Coronary artery (tissue), 2 donors: ENCODE measurements around the gene ISG15.

ENCODE experiments used
- DNase-seq: peaks from one replicate; pipeline ENCODE4 v3.0.0-alpha.2; 2017; ENCODE audit warnings: low spot score
- H3K27ac ChIP-seq, 2 donors: fragments of 200-600 bp; sonication (generic); one replicate each; pipeline ENCODE4 v1.5.1; 2016 to 2019
- H3K4me3 ChIP-seq: fragments of 200-600 bp; sonication (generic); 2 replicates; pipeline ENCODE4 v1.5.1; 2016; ENCODE audit warnings: mild to moderate bottlenecking, moderate library complexity
- TF ChIP-seq, protein P1 (sequence below): fragments of 200-600 bp; sonication (generic); IDR thresholded peaks from one replicate; pipeline ENCODE4 v1.5.1; 2019; ENCODE audit warnings: antibody characterized with exemption

The ISG15 gene

GRCh38 chr1:1020000-1020404, 6.7 kb downstream of the ISG15 start, which contains the start of gene AGRN:
Gene AGRN (plus strand): TSS chr1:1020120. CDS start chr1:1020173, 53 bp downstream.
- TF ChIP-seq, protein P1, sequence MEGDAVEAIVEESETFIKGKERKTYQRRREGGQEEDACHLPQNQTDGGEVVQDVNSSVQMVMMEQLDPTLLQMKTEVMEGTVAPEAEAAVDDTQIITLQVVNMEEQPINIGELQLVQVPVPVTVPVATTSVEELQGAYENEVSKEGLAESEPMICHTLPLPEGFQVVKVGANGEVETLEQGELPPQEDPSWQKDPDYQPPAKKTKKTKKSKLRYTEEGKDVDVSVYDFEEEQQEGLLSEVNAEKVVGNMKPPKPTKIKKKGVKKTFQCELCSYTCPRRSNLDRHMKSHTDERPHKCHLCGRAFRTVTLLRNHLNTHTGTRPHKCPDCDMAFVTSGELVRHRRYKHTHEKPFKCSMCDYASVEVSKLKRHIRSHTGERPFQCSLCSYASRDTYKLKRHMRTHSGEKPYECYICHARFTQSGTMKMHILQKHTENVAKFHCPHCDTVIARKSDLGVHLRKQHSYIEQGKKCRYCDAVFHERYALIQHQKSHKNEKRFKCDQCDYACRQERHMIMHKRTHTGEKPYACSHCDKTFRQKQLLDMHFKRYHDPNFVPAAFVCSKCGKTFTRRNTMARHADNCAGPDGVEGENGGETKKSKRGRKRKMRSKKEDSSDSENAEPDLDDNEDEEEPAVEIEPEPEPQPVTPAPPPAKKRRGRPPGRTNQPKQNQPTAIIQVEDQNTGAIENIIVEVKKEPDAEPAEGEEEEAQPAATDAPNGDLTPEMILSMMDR = no peak
- DNase-seq = no peak

DNA sequence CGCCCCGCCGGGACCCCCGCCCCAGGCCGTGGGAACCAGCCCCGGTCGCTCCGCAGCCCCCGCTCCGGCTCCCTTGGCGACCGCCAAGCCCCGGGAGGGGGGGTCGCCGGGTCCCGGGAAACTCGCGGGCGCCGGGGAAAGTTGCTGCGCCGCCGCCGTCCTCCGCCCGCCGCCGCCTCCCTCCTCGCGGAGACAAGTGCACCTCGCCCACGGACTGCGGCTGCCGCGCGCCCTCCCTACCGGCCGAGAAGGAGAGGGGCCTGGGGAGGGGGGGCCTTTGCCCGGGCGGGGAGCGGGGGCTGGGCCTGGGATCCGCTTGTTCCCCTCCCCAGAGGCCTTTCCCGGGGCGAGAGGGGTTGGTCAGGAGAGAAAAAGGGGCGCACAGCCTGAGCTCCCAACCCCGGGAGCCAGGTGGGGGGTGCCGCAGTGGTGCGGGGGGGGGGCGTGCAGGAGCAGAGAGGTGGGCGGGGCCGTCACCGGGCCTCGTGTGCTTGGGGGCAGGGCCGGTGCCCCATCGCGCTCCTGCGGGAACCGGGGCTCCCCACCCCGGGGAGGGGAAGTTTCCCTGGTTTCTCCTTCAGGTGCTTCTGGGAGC, 7.2 kb downstream of the ISG15 start:
- TF ChIP-seq, protein P1 = no peak
- peak overlapping the region in 1 of 2 donors; percentile 96 for H3K27ac ChIP-seq
- no peak for DNase-seq
- peak overlapping the region; percentile 85 for H3K4me3 ChIP-seq

More at GRCh38 chr1:1020000-1020404, 6.7 kb downstream of the ISG15 start, which contains the start of gene AGRN:
- H3K27ac ChIP-seq = peak within 1 kb of the TSS; percentile 91 to 96
- peak within 1 kb of the TSS; percentile 85 for H3K4me3 ChIP-seq

- DNase-seq = no peak
- Histone ChIP-seq H3K27ac (no peak overlapping the region), H3K4me3 (peak overlapping the region; percentile 85)
- TF ChIP-seq, protein P1 = no peak
Observed at GRCh38 chr1:1021010-1021919, 8.0 kb downstream of the ISG15 start.

DNA sequence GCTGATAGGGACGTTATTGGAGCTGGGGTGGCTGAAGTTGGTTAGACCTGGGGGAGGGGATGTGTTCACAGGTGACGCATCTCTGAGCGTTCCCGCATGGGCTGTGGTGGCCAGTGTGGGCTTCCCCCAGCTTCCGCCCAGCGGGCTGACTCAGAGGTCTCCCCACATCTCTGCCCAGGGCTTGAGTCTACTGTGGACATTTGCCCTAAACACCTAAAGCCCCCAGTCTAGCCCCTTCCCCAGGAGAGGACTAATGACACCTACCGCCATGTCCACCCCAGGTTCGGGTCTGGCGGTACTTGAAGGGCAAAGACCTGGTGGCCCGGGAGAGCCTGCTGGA, 8.6 kb downstream of the ISG15 start:
- TF ChIP-seq, protein P1 = no peak
- no peak for DNase-seq
- Histone ChIP-seq H3K4me3 (no peak overlapping the region), H3K27ac (no peak overlapping the region)

- DNase-seq = no peak
- Histone ChIP-seq H3K27ac (no peak overlapping the region), H3K4me3 (no peak overlapping the region)
- TF ChIP-seq, protein P1 = no peak
Observed at GRCh38 chr1:1022302-1023009, 9.2 kb downstream of the ISG15 start.

DNA sequence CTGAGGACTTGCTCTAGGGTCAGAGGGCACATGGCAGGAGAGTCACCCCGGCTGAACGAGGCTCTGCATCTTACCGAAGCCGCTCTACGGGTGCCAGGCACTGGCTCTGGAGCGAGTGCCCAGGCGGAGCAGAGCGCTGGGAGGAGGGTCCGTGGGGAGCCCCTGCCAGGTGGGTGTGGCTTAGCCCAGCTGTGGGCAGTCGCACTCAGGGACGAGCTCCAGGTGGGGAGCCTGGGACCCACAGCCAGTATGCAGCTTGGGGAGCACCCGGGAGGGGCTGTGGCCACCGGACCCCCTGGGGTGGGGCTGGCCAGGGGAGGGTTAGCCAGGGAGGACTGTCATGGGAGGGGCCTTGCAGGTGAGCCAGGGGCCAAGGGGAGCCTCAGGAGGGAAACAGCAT, 10.4 kb downstream of the ISG15 start:
- no peak overlapping the region for H3K4me3 ChIP-seq
- DNase-seq = no peak
- TF ChIP-seq, protein P1 = no peak
- no peak overlapping the region for H3K27ac ChIP-seq
